ENCODE data around the gene DOCK9.

Gene DOCK9

GRCh38 chr13:98797456-98797855 is 180.4 kb downstream of the DOCK9 start:
- DNase-seq: no peak
- Histone ChIP-seq H3K4me3 (ENCODE audit: low read length) (no peak overlapping the region), H4K20me1 (ENCODE audit: insufficient read depth, low read length) (no peaks in the 10 kb centered on the region), H3K27me3 (replicated peaks; ENCODE audit: insufficient read depth, low read length) (no peaks in the 10 kb centered on the region), H2AFZ (ENCODE audit: low read length) (no peak overlapping the region), H3K79me2 (ENCODE audit: low read length) (no peaks in the 10 kb centered on the region), H3F3A (ENCODE audit: insufficient read depth, low read length) (no peaks in the 10 kb centered on the region), H3K9me3 (replicated peaks; ENCODE audit: insufficient read depth, low read length) (no peaks in the 10 kb centered on the region), H3K9me2 (replicated peaks; ENCODE audit: insufficient read depth, low read length) (no peaks in the 10 kb centered on the region), H3K4me2 (ENCODE audit: low read depth, low read length) (no peak overlapping the region), H3K27ac (ENCODE audit: low read length) (no peak overlapping the region), H3K9ac (ENCODE audit: low read length) (no peak overlapping the region), H3K4me1 (ENCODE audit: low read length) (no peaks in the 10 kb centered on the region), H3K36me3 (replicated peaks; ENCODE audit: insufficient read depth, low read length) (no peaks in the 10 kb centered on the region)
- TF ChIP-seq EZH2phosphoT487 (IDR thresholded peaks at IDR 0.05; ENCODE audit: low read length): no peak
- TF ChIP-seq EZH2 (optimal IDR thresholded peaks at IDR 0.05; ENCODE audit: low read depth, low read length): no peak
- no peak for TF ChIP-seq CTCF (IDR thresholded peaks at IDR 0.05; ENCODE audit: low read length)

GRCh38 chr13:98796798-98797197 is 181.1 kb downstream of the DOCK9 start:
- Histone ChIP-seq H3K9ac (ENCODE audit: low read length) (no peak overlapping the region), H3F3A (ENCODE audit: insufficient read depth, low read length) (no peaks in the 10 kb centered on the region), H3K79me2 (ENCODE audit: low read length) (no peaks in the 10 kb centered on the region), H3K4me3 (ENCODE audit: low read length) (no peak overlapping the region), H4K20me1 (ENCODE audit: insufficient read depth, low read length) (no peaks in the 10 kb centered on the region), H3K27me3 (replicated peaks; ENCODE audit: insufficient read depth, low read length) (no peaks in the 10 kb centered on the region), H3K27ac (ENCODE audit: low read length) (no peak overlapping the region), H2AFZ (ENCODE audit: low read length) (no peak overlapping the region), H3K9me3 (replicated peaks; ENCODE audit: insufficient read depth, low read length) (no peaks in the 10 kb centered on the region), H3K9me2 (replicated peaks; ENCODE audit: insufficient read depth, low read length) (no peaks in the 10 kb centered on the region), H3K36me3 (replicated peaks; ENCODE audit: insufficient read depth, low read length) (no peaks in the 10 kb centered on the region), H3K4me2 (ENCODE audit: low read depth, low read length) (no peak overlapping the region), H3K4me1 (ENCODE audit: low read length) (no peaks in the 10 kb centered on the region)
- no peak for TF ChIP-seq EZH2 (optimal IDR thresholded peaks at IDR 0.05; ENCODE audit: low read depth, low read length)
- TF ChIP-seq CTCF (IDR thresholded peaks at IDR 0.05; ENCODE audit: low read length): no peak
- TF ChIP-seq EZH2phosphoT487 (IDR thresholded peaks at IDR 0.05; ENCODE audit: low read length): no peak
- DNase-seq: no peak

- no peak overlapping the region for H3K4me3 ChIP-seq (ENCODE audit: low read length)
- H3K9ac ChIP-seq (ENCODE audit: low read length): no peak overlapping the region
- H3K27ac ChIP-seq (ENCODE audit: low read length): no peak overlapping the region
- H4K20me1 ChIP-seq (ENCODE audit: insufficient read depth, low read length): no peaks in the 10 kb centered on the region
- H3K4me1 ChIP-seq (ENCODE audit: low read length): no peaks in the 10 kb centered on the region
- H3K9me3 ChIP-seq (replicated peaks; ENCODE audit: insufficient read depth, low read length): no peaks in the 10 kb centered on the region
- H3K9me2 ChIP-seq (replicated peaks; ENCODE audit: insufficient read depth, low read length): no peaks in the 10 kb centered on the region
- H3K27me3 ChIP-seq (replicated peaks; ENCODE audit: insufficient read depth, low read length): no peaks in the 10 kb centered on the region
- no peaks in the 10 kb centered on the region for H3F3A ChIP-seq (ENCODE audit: insufficient read depth, low read length)
- H3K4me2 ChIP-seq (ENCODE audit: low read depth, low read length): no peak overlapping the region
- no peak for DNase-seq
- no peaks in the 10 kb centered on the region for H3K79me2 ChIP-seq (ENCODE audit: low read length)
- TF ChIP-seq EZH2 (optimal IDR thresholded peaks at IDR 0.05; ENCODE audit: low read depth, low read length): no peak
- H2AFZ ChIP-seq (ENCODE audit: low read length): no peak overlapping the region
- no peaks in the 10 kb centered on the region for H3K36me3 ChIP-seq (replicated peaks; ENCODE audit: insufficient read depth, low read length)
Measured at GRCh38 chr13:98796191-98796590, 181.7 kb downstream of the DOCK9 start.

- Histone ChIP-seq H3K27me3 (replicated peaks; ENCODE audit: insufficient read depth, low read length) (no peaks in the 10 kb centered on the region), H3K4me2 (ENCODE audit: low read depth, low read length) (no peak overlapping the region), H4K20me1 (ENCODE audit: insufficient read depth, low read length) (no peaks in the 10 kb centered on the region), H3K79me2 (ENCODE audit: low read length) (no peaks in the 10 kb centered on the region), H3K36me3 (replicated peaks; ENCODE audit: insufficient read depth, low read length) (no peaks in the 10 kb centered on the region), H3K9ac (ENCODE audit: low read length) (no peak overlapping the region), H3K9me2 (replicated peaks; ENCODE audit: insufficient read depth, low read length) (no peaks in the 10 kb centered on the region), H2AFZ (ENCODE audit: low read length) (no peak overlapping the region), H3K4me1 (ENCODE audit: low read length) (no peaks in the 10 kb centered on the region), H3K4me3 (ENCODE audit: low read length) (no peak overlapping the region), H3K9me3 (replicated peaks; ENCODE audit: insufficient read depth, low read length) (no peaks in the 10 kb centered on the region), H3K27ac (ENCODE audit: low read length) (no peak overlapping the region), H3F3A (ENCODE audit: insufficient read depth, low read length) (no peaks in the 10 kb centered on the region)
- no peak for DNase-seq
- TF ChIP-seq CTCF (IDR thresholded peaks at IDR 0.05; ENCODE audit: low read length): no peak
- TF ChIP-seq EZH2 (optimal IDR thresholded peaks at IDR 0.05; ENCODE audit: low read depth, low read length): no peak
- no peak for TF ChIP-seq EZH2phosphoT487 (IDR thresholded peaks at IDR 0.05; ENCODE audit: low read length)
Measured at GRCh38 chr13:98795220-98795619, 182.6 kb downstream of the DOCK9 start.
